Limb (tissue), 2 donors: ENCODE results near the gene CASP3.
"Not testable (repeated sequence)": the region's sequence is repeated elsewhere in the genome, so short reads cannot be mapped to it uniquely, and the experiment has no call there.

Source experiments
- DNase-seq, 2 donors: peaks; one replicate each; pipeline ENCODE4 v3.0.0-alpha.2; 2016; ENCODE audit errors: extremely low spot score in 2 of 2

Gene CASP3

GRCh38 chr4:184636144-184636543 lies 13.1 kb downstream of the CASP3 start:
- DNase-seq, result no peak

GRCh38 chr4:184635381-184635780 lies 13.9 kb downstream of the CASP3 start:
- no peak for DNase-seq

GRCh38 chr4:184632842-184633241 lies 16.4 kb downstream of the CASP3 start:
- DNase-seq, result no peak

GRCh38 chr4:184628103-184628502 lies 21.1 kb downstream of the CASP3 start:
- DNase-seq, result no peak

- not testable (repeated sequence) for DNase-seq
Observed at GRCh38 chr4:184625783-184626596, 23.3 kb downstream of the CASP3 start.

- no peak for DNase-seq
Observed at GRCh38 chr4:184624972-184625554, 24.2 kb downstream of the CASP3 start.

- not testable (repeated sequence) for DNase-seq
Observed at GRCh38 chr4:184624504-184624903, 24.7 kb downstream of the CASP3 start.

- DNase-seq, result no peak
Observed at GRCh38 chr4:184621518-184621917, 27.7 kb downstream of the CASP3 start.

- no peak for DNase-seq
Observed at GRCh38 chr4:184620212-184620867, 28.9 kb downstream of the CASP3 start.

- DNase-seq, result no peak
Observed at GRCh38 chr4:184617600-184618196, 31.5 kb downstream of the CASP3 start.

GRCh38 chr4:184616633-184617551 lies 32.4 kb downstream of the CASP3 start:
- no peak for DNase-seq

GRCh38 chr4:184616168-184616567 lies 33.1 kb downstream of the CASP3 start:
- not testable (repeated sequence) for DNase-seq

GRCh38 chr4:184614509-184614908 lies 34.7 kb downstream of the CASP3 start:
- DNase-seq, result no peak

- DNase-seq, result no peak
Observed at GRCh38 chr4:184613405-184613804, 35.8 kb downstream of the CASP3 start.

- no peak for DNase-seq
Observed at GRCh38 chr4:184612074-184612473, 37.2 kb downstream of the CASP3 start.

GRCh38 chr4:184607429-184607828 lies 41.8 kb downstream of the CASP3 start:
- DNase-seq, result not testable (repeated sequence)

GRCh38 chr4:184602857-184603256 lies 46.4 kb downstream of the CASP3 start:
- DNase-seq, result not testable (repeated sequence)

GRCh38 chr4:184600982-184601381 lies 48.3 kb downstream of the CASP3 start:
- not testable (repeated sequence) for DNase-seq

GRCh38 chr4:184599492-184600135 lies 49.6 kb downstream of the CASP3 start:
- DNase-seq, result no peak

GRCh38 chr4:184598753-184599491 lies 50.3 kb downstream of the CASP3 start:
- DNase-seq, result no peak
